KMS-11 (cell line): ENCODE results near the gene SLC17A6.

Experiments used
- H2AFZ ChIP-seq: fragments of 200-600 bp; sonication (generic); 2 replicates; pipeline ENCODE4 v1.6.1; 2016; ENCODE audit warnings: antibody characterized with exemption, mixed run types, low read depth
- H3K27ac ChIP-seq: fragments of 200-600 bp; sonication (generic); 2 replicates; pipeline ENCODE4 v1.6.1; 2016; ENCODE audit warnings: mild to moderate bottlenecking, mixed run types
- H3K27me3 ChIP-seq: fragments of 200-600 bp; sonication (generic); 2 replicates; pipeline ENCODE4 v1.6.1; 2017; ENCODE audit warnings: mild to moderate bottlenecking, low read depth, mixed run types, moderate library complexity; ENCODE audit not compliant: insufficient read depth
- H3K36me3 ChIP-seq: fragments of 200-600 bp; sonication (generic); 2 replicates; pipeline ENCODE4 v1.6.1; 2017; ENCODE audit warnings: mild to moderate bottlenecking, mixed run types; ENCODE audit not compliant: insufficient read depth
- H3K4me1 ChIP-seq: fragments of 200-600 bp; sonication (generic); 2 replicates; pipeline ENCODE4 v1.6.1; 2016; ENCODE audit warnings: mild to moderate bottlenecking, low read depth, mixed run types; ENCODE audit not compliant: poor library complexity, severe bottlenecking
- H3K4me2 ChIP-seq: fragments of 200-600 bp; sonication (generic); 2 replicates; pipeline ENCODE4 v1.7.0; 2016; ENCODE audit warnings: mild to moderate bottlenecking, mixed run types
- H3K4me3 ChIP-seq: fragments of 200-600 bp; sonication (generic); IDR thresholded peaks from 2 replicates; pipeline ENCODE4 v1.6.1; 2017; ENCODE audit warnings: low read depth, low read length, mixed read lengths; ENCODE audit not compliant: insufficient read depth
- H3K79me2 ChIP-seq: fragments of 200-600 bp; sonication (generic); 2 replicates; pipeline ENCODE4 v1.6.1; 2016; ENCODE audit warnings: low read depth, mixed run types; ENCODE audit not compliant: insufficient read depth
- H3K9ac ChIP-seq: fragments of 200-600 bp; sonication (generic); 2 replicates; pipeline ENCODE4 v1.6.1; 2016; ENCODE audit warnings: mild to moderate bottlenecking, mixed run types
- H4K20me1 ChIP-seq: fragments of 200-600 bp; sonication (generic); 2 replicates; pipeline ENCODE4 v1.6.1; 2016; ENCODE audit warnings: mild to moderate bottlenecking, mixed run types; ENCODE audit not compliant: insufficient read depth
- CTCF ChIP-seq: fragments of 200-600 bp; sonication (generic); conservative IDR thresholded peaks from 2 replicates; pipeline ENCODE4 v1.6.1; 2017; ENCODE audit warnings: low read depth, mild to moderate bottlenecking, antibody characterized with exemption, low read length, moderate library complexity, mixed read lengths

The SLC17A6 gene

GRCh38 chr11:22407267-22407666, 69.1 kb downstream of the SLC17A6 start:
- no peak overlapping the region for H3K27ac ChIP-seq
- no peak for TF ChIP-seq CTCF
- H3K9ac ChIP-seq: no peak overlapping the region
- no peaks in the 10 kb centered on the region for H3K36me3 ChIP-seq
- H3K4me3 ChIP-seq: no peak overlapping the region
- no peak overlapping the region for H3K4me2 ChIP-seq
- no peaks in the 10 kb centered on the region for H3K4me1 ChIP-seq
- no peaks in the 10 kb centered on the region for H3K27me3 ChIP-seq
- no peak overlapping the region for H2AFZ ChIP-seq
- H3K79me2 ChIP-seq: no peaks in the 10 kb centered on the region
- no peaks in the 10 kb centered on the region for H4K20me1 ChIP-seq

GRCh38 chr11:22407921-22408320, 69.7 kb downstream of the SLC17A6 start:
- Histone ChIP-seq H3K4me3 (no peak overlapping the region), H3K9ac (no peak overlapping the region), H3K79me2 (no peaks in the 10 kb centered on the region), H3K36me3 (no peaks in the 10 kb centered on the region), H3K4me1 (no peaks in the 10 kb centered on the region), H3K27ac (no peak overlapping the region), H3K27me3 (no peaks in the 10 kb centered on the region), H3K4me2 (no peak overlapping the region), H4K20me1 (no peaks in the 10 kb centered on the region), H2AFZ (no peak overlapping the region)
- TF ChIP-seq CTCF: no peak

DNA sequence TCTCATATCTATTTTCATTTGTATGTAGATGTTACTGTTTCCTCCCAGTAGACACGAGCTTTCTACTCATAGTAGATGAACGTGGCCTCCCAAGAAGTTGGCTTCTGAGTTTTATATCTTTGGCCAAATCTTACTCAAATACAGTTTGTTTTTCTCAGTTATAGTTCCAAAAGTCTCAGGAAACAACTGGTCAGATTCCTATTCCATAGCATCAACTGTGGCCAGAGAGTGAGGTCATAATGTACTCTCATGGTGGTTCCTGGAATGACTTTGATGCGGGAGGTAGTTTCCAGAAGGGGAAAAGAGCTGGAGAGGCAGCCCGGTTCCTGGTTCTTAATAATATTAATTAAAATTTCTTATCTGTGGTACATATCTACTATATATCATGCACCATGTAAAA, 77.3 kb downstream of the SLC17A6 start:
- H4K20me1 ChIP-seq: no peaks in the 10 kb centered on the region
- H2AFZ ChIP-seq: no peak overlapping the region
- no peak for TF ChIP-seq CTCF
- H3K9ac ChIP-seq: no peak overlapping the region
- H3K27ac ChIP-seq: no peak overlapping the region
- H3K4me1 ChIP-seq: no peaks in the 10 kb centered on the region
- H3K79me2 ChIP-seq: no peaks in the 10 kb centered on the region
- H3K4me2 ChIP-seq: no peak overlapping the region
- no peaks in the 10 kb centered on the region for H3K36me3 ChIP-seq
- H3K27me3 ChIP-seq: no peaks in the 10 kb centered on the region
- no peak overlapping the region for H3K4me3 ChIP-seq

DNA sequence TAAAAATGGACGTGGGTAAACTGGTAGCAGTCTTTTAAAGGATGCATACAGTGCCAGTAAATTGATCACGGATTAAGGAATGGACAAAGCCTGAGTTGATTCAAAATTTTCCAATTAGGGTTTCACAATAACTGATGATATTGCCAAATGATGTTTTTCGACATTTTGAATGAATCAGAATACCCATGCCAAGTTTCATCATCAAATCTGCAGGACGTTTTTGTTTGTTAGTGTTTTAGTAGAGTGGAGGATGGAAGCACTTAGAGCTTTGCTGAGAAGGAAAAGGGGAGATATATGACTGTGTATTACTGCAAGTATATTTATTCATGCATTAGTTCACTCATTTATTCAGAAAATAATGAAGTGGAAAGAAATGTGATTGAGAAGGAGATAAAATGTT, 78.3 kb downstream of the SLC17A6 start:
- H3K79me2 ChIP-seq: no peaks in the 10 kb centered on the region
- H3K4me1 ChIP-seq: no peaks in the 10 kb centered on the region
- H3K4me3 ChIP-seq: no peak overlapping the region
- H4K20me1 ChIP-seq: no peaks in the 10 kb centered on the region
- no peak overlapping the region for H2AFZ ChIP-seq
- H3K9ac ChIP-seq: no peak overlapping the region
- no peaks in the 10 kb centered on the region for H3K27me3 ChIP-seq
- no peak overlapping the region for H3K4me2 ChIP-seq
- H3K36me3 ChIP-seq: no peaks in the 10 kb centered on the region
- no peak overlapping the region for H3K27ac ChIP-seq
- no peak for TF ChIP-seq CTCF

- H3K4me3 ChIP-seq: no peak overlapping the region
- no peak overlapping the region for H2AFZ ChIP-seq
- no peaks in the 10 kb centered on the region for H3K36me3 ChIP-seq
- no peaks in the 10 kb centered on the region for H3K27me3 ChIP-seq
- H4K20me1 ChIP-seq: no peaks in the 10 kb centered on the region
- no peak overlapping the region for H3K4me2 ChIP-seq
- H3K9ac ChIP-seq: no peak overlapping the region
- TF ChIP-seq CTCF: no peak
- no peak overlapping the region for H3K27ac ChIP-seq
- no peaks in the 10 kb centered on the region for H3K4me1 ChIP-seq
- H3K79me2 ChIP-seq: no peaks in the 10 kb centered on the region
Observed at GRCh38 chr11:22426915-22427314, 88.7 kb downstream of the SLC17A6 start.
